B cell (primary cell): ENCODE data around the gene MOGAT2. TPM values are rescaled to one million over a fixed set of nuclear protein-coding genes. Genes with fewer than 3 reads are reported as not detected.

ENCODE experiments used
- ATAC-seq: fragments of 200-7000 bp; cut with Tn5 transposase; one replicate; pipeline ENCODE4 v1.10.0; 2021; ENCODE audit warnings: low read depth, mild to moderate bottlenecking, moderate number of reproducible peaks, moderate library complexity
- CTCF ChIA-PET: fragments of 350-600 bp; sonication (Branson Sonifier 250); formaldehyde crosslinking; loops from one replicate; lab custom pipeline; 2021; ENCODE audit warnings: antibody characterized with exemption, inconsistent platforms; lab: Charles Lee
- POLR2A ChIA-PET: fragments of 350-600 bp; sonication (Branson Sonifier 250); formaldehyde crosslinking; loops from one replicate; lab custom pipeline; 2021; ENCODE audit warnings: antibody characterized with exemption; lab: Charles Lee
- DNase-seq: peaks from one replicate; pipeline ENCODE4 v3.0.0; 2013
- H2AFZ ChIP-seq: 2 replicates; pipeline ENCODE4 v1.6.1; 2012; ENCODE audit warnings: mild to moderate bottlenecking, low read depth, low read length; ENCODE audit not compliant: insufficient read depth, poor library complexity, severe bottlenecking
- H3K27ac ChIP-seq, 2 donors: 1 replicate in 1 of 2; 2 replicates in 1 of 2; pipeline ENCODE4 v1.5.1; 2012 to 2013; ENCODE audit warnings: low read length in 2 of 2, mild to moderate bottlenecking in 2 of 2, moderate library complexity in 1 of 2
- H3K27me3 ChIP-seq, 4 experiments: fragments of 200-600 bp in 1 of 4; sonication (generic) in 1 of 4; replicated peaks in 1 of 4; 1 replicate in 2 of 4; 2 replicates in 2 of 4; pipeline versions ENCODE4 v1.6.1 to v1.7.0; 2013 to 2016; ENCODE audit warnings: low read length in 3 of 4, mild to moderate bottlenecking in 2 of 4, mixed read lengths in 1 of 4, moderate library complexity in 1 of 4; ENCODE audit not compliant: insufficient read depth in 4 of 4, control insufficient read depth in 3 of 4; ENCODE audit errors: control extremely low read depth in 1 of 4
- H3K36me3 ChIP-seq, 2 experiments: replicated peaks in 1 of 2; 1 replicate in 1 of 2; 2 replicates in 1 of 2; pipeline versions ENCODE4 v1.6.1 to v1.7.1; 2013; ENCODE audit warnings: low read length in 1 of 2; ENCODE audit not compliant: insufficient read depth in 2 of 2, control insufficient read depth in 1 of 2; ENCODE audit errors: control extremely low read depth in 1 of 2, extremely low read depth in 1 of 2
- H3K4me1 ChIP-seq, 2 donors: fragments of 200-600 bp in 1 of 2; sonication (generic) in 1 of 2; 1 replicate in 1 of 2; 2 replicates in 1 of 2; pipeline versions ENCODE4 v1.5.1 to v1.6.1; 2013 to 2017; ENCODE audit warnings: low read length in 2 of 2; ENCODE audit not compliant: control insufficient read depth in 2 of 2, insufficient read depth in 2 of 2
- H3K4me2 ChIP-seq: replicated peaks from 2 replicates; pipeline ENCODE3; 2012; ENCODE audit warnings: mild to moderate bottlenecking, low read depth, low read length; ENCODE audit not compliant: poor library complexity, severe bottlenecking
- H3K4me3 ChIP-seq, 5 experiments: fragments of 200-600 bp in 1 of 5; sonication (generic) in 1 of 5; 1 replicate in 3 of 5; 2 replicates in 2 of 5; pipeline versions ENCODE4 v1.5.1 to v1.7.0; 2011 to 2016; ENCODE audit warnings: low read length in 4 of 5, mild to moderate bottlenecking in 4 of 5, low read depth in 2 of 5, control low read depth in 1 of 5, moderate library complexity in 1 of 5; ENCODE audit not compliant: insufficient read depth in 1 of 5; ENCODE audit errors: control extremely low read depth in 1 of 5, extremely low read depth in 1 of 5
- H3K79me2 ChIP-seq: fragments of 200-600 bp; sonication (generic); one replicate; pipeline ENCODE4 v1.6.0; 2016; ENCODE audit warnings: low read length; ENCODE audit not compliant: control insufficient read depth, insufficient read depth
- H3K9ac ChIP-seq: fragments of 200-600 bp; sonication (generic); 2 replicates; pipeline ENCODE4 v1.6.1; 2017; ENCODE audit warnings: mild to moderate bottlenecking, low read length, moderate library complexity
- H3K9me3 ChIP-seq, 3 donors: one replicate each; pipeline versions ENCODE4 v1.6.1 to v1.7.1; 2013; ENCODE audit warnings: low read length in 2 of 3; ENCODE audit not compliant: control insufficient read depth in 2 of 3, insufficient read depth in 1 of 3; ENCODE audit errors: control extremely low read depth in 1 of 3
- H4K20me1 ChIP-seq: 2 replicates; pipeline ENCODE4 v1.6.0; 2012; ENCODE audit warnings: mild to moderate bottlenecking, low read length; ENCODE audit not compliant: insufficient read depth, control insufficient read depth, poor library complexity, severe bottlenecking
- H3K27ac Mint-ChIP-seq: one replicate; pipeline ENCODE4 v1.8.0; 2021; ENCODE audit warnings: mixed read lengths
- H3K27me3 Mint-ChIP-seq: one replicate; pipeline ENCODE4 v1.8.0; 2021; ENCODE audit warnings: mixed read lengths
- H3K4me1 Mint-ChIP-seq: one replicate; pipeline ENCODE4 v1.8.0; 2021; ENCODE audit warnings: mixed read lengths
- H3K4me3 Mint-ChIP-seq: one replicate; pipeline ENCODE4 v1.8.0; 2021; ENCODE audit warnings: mixed read lengths
- H3K9me3 Mint-ChIP-seq: one replicate; pipeline ENCODE4 v1.8.0; 2022; ENCODE audit warnings: mixed read lengths; ENCODE audit not compliant: insufficient read depth
- CTCF ChIP-seq: fragments of 200-600 bp; IDR thresholded peaks from one replicate; pipeline ENCODE4 v1.8.0; 2022; ENCODE audit warnings: antibody characterized with exemption, mild to moderate bottlenecking
- EZH2 ChIP-seq: IDR thresholded peaks from 2 replicates; pipeline ENCODE4 v1.6.1; 2012; ENCODE audit warnings: borderline replicate concordance, low read depth, mild to moderate bottlenecking, moderate library complexity, low read length; ENCODE audit not compliant: insufficient read depth, poor library complexity, severe bottlenecking
- WGBS: methylation state at CpG from one replicate; pipeline ENCODE4 v1.1.5; 2013; ENCODE audit warnings: missing lambda C conversion rate; ENCODE audit not compliant: insufficient coverage; 5-methylcytosine and 5-hydroxymethylcytosine counted together
- intact Hi-C: fragments of 100-400 bp; cut with micrococcal nuclease; formaldehyde crosslinking; loops from one replicate; pipeline ENCODE4 v1.10.0; 2022
- polyA plus RNA-seq: library from polyadenylated mRNA; depleted of rRNA; stranded (reverse); fragments of >200 nt; gene quantifications from 2 replicates; pipeline ENCODE4 v1.2.3, GENCODE V29; 2012
- total RNA-seq, 2 donors: library from RNA; stranded (reverse); fragments of 120-200 nt in 1 of 2; gene quantifications; 1 replicate in 1 of 2; 2 replicates in 1 of 2; pipeline versions ENCODE4 v1.2.3 to v1.2.4, GENCODE V29; 2013 to 2022

MOGAT2 gene
- total and polyA plus RNA-seq, 2 donors (not counting 1 experiment from before 2014, with no cell fraction given): not detected

- POLR2A ChIA-PET: no interaction called here
- TF ChIP-seq EZH2: no peak
- no peak for TF ChIP-seq CTCF
- ATAC-seq: no peak
- no peak overlapping the region for H3K9ac ChIP-seq
- no peaks in the 10 kb centered on the region for H3K9me3 ChIP-seq
- no peaks in the 10 kb centered on the region for H3K36me3 ChIP-seq
- intact Hi-C loops: no loop called here
- no peak overlapping the region for H3K4me3 ChIP-seq
- Mint-ChIP-seq H3K4me1 (peaks cover 12% of the 10 kb centered on the region), H3K4me3 (no peak overlapping the region), H3K27me3 (peaks cover 16% of the 10 kb centered on the region), H3K27ac (no peak overlapping the region), H3K9me3 (no peaks in the 10 kb centered on the region)
- no peak overlapping the region for H2AFZ ChIP-seq
- peaks cover 0 to 7% of the 10 kb centered on the region in 2 donors for H3K4me1 ChIP-seq
- no peaks in the 10 kb centered on the region for H3K79me2 ChIP-seq
- no peak overlapping the region for H3K4me2 ChIP-seq
- no peak for DNase-seq
- WGBS: 83% methylated on average over 7 of the region's 7 CpGs
- CTCF ChIA-PET: interaction anchor here (0.5 to 1.7 kb wide), 2 partner anchors 20 to 615 kb away, joined by 3 to 4 read pairs; no protein-coding TSS in a partner anchor
- H4K20me1 ChIP-seq: no peaks in the 10 kb centered on the region
- H3K27ac ChIP-seq: no peak overlapping the region
- peaks cover 0 to 8% (median 2%) of the 10 kb centered on the region in 4 experiments for H3K27me3 ChIP-seq
Measured at GRCh38 chr11:75703695-75704237, 13.9 kb upstream of the MOGAT2 start.

GRCh38 chr11:75705541-75705940, 12.1 kb upstream of the MOGAT2 start:
- intact Hi-C loops: loop anchor here (5.0 kb wide), 2 partner anchors 162 to 612 kb away; no protein-coding TSS in a partner anchor
- ChIA-PET CTCF (interaction anchor here (0.7 to 2.1 kb wide), 36 partner anchors 8 to 613 kb away, joined by 3 to 9 read pairs (median 4); no protein-coding TSS in a partner anchor), POLR2A (no interaction called here)
- TF ChIP-seq CTCF (no peak), EZH2 (no peak)
- H3K4me1 ChIP-seq: peaks cover 0 to 7% of the 10 kb centered on the region in 2 donors
- no peak overlapping the region for H3K9ac ChIP-seq
- H3K79me2 ChIP-seq: no peaks in the 10 kb centered on the region
- H4K20me1 ChIP-seq: no peaks in the 10 kb centered on the region
- H3K4me3 ChIP-seq: no peak overlapping the region
- H3K9me3 Mint-ChIP-seq: no peaks in the 10 kb centered on the region
- H3K27ac Mint-ChIP-seq: no peak overlapping the region
- no peaks in the 10 kb centered on the region for H3K36me3 ChIP-seq
- H3K27me3 ChIP-seq: peaks cover 0 to 8% (median 2%) of the 10 kb centered on the region in 4 experiments
- peaks cover 12% of the 10 kb centered on the region for H3K4me1 Mint-ChIP-seq
- H3K4me2 ChIP-seq: no peak overlapping the region
- no peak overlapping the region for H3K27ac ChIP-seq
- H3K9me3 ChIP-seq: no peaks in the 10 kb centered on the region
- no peak for ATAC-seq
- peaks cover 7% of the 10 kb centered on the region for H3K27me3 Mint-ChIP-seq
- DNase-seq: no peak
- no peak overlapping the region for H2AFZ ChIP-seq
- no peak overlapping the region for H3K4me3 Mint-ChIP-seq
- WGBS: 100% methylated on average over 3 of the region's 3 CpGs
